Astrocyte of the hippocampus (primary cell): ENCODE results near the gene CCDC47.

Experiments
- DNase-seq: peaks from one replicate; pipeline ENCODE4 v3.0.0; 2011; ENCODE audit warnings: low read depth, low spot score

The CCDC47 gene

DNA sequence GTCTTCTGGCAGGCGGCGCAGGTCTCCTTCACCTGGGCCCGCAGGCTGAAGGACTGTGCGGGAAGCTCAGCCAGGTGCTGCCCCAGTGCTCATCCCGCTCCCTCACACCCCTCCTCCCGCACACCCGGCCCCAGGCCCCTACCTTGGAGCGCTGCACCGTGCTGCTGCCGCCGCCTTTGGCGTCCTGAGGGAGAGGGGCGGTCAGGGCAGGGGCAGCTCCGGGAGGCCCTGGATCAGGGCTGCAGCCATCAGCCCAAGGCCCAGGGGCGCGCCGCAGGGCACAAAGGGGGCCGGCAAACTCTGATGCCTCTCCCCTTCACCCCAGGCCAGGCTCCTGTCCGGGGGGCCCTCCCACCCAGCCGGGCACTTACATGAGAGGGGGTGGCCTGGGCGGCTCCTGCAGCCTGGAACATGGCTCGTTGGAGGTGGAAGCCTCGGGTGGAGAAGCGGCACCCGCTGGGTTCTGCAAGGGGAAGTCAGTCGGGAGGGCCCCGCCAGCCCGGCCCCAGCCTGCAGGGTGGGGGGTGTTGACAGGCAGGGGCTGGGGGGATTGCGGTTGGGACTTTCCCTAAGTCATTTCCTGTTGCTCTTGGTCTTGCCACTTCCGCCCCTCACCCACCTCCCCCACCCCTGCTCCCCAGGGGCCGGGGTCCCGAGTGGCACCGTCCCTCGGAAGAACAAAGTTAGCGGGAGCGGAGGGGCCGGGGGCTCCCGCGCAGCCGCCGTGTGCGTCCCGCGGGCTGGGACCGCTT is 74.3 kb downstream of the CCDC47 start:
- DNase-seq, result peak; percentile 66

DNA sequence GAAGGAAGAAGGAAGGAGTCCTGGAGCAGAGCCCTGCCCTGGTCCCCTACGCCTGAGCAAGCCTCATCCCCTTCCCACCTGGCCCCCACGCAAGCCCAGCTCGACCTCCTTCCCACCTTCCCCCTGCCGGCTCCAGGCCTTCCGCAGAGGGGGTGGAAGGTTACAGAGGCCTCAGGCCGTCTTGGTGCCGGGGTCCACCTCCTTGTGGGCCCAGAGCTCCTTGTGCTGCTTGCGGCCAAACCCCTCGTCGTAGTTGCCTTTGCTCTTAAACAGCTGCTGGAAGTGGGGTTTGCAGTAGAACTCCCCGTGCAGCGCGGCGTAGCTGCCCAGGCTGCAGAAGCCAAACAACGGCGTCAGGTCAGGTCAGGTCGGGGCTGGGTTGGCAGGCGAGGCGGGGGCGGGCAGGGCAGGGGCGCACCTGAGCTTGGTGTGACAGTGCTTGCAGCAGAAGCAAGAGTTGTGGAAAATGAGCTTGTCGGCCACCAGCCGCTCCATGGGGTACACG is 75.0 kb downstream of the CCDC47 start:
- DNase-seq, result no peak

DNA sequence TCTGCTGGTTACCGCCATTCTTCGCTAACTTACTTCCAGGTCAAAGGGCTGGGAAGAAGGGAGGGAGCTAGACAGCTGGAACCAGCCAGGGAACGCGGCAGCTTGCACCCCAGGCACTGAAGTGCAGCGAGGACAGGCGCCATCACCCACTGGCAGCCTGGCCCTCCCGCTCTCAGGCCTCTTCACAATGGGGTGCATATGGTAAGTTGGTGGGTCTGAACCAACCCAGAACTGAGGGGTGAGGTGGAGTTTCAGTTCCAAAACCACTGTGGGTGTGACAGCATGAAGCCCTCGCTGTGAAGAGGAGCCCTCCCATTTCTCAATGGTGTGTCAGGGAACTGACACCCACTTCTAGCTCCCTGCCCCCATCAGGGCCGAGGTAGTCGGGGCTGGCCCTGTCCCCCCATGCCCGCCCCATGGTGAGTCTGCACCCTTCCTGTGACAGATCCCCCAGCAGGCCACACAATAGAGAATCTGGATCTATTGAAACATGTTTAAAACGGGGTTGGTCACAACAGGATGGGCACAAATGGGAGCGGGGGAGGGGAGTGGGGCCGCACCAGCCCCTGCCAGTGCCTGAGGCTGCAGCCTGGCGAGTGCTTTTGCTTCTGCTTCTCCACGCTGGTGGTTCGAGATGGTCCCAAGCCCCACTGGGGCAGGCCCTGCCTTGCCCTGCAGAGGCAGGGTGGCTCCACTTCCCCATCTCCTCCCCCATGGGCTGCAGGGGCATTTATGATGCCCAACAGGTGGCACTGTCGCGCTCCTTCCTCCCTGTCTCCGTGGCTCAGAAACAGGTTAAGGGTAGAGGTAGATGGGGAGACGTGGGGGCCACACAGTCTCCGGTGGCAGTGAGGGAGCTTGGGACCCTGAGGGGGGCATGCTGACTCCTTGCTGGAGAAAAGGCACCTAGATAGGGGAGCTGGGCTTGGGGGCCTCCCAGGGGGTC is 75.8 kb downstream of the CCDC47 start:
- DNase-seq, result peak; percentile 45

DNA sequence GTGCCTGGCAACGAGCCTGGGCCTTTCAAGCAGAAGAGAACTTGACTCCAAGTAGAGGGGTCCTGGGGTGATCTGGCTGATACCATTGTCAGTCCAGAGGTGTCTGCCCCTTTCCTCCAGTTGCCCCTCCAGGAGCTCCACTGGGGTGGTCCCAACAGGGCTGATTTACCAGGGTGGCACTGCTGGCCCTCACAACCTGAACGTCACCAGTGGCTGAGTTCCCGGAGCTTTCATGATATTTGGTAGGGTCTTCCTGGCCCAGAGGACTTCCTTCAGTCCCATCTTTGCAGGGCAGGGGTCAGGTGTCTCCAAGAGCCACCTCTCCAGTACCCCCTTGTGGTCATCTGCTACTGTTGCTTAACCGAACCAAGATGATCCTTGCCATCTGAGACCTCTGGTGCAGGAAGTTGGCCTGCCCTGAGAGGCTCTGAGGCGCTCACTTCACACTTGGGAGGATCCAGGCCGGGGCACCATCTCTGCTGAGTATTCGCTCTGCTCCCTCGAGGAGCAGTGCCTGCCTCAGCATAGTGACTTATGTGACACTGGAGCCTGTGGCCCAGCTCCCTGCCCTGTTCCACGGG is 76.9 kb downstream of the CCDC47 start:
- DNase-seq, result peak; percentile 60

DNA sequence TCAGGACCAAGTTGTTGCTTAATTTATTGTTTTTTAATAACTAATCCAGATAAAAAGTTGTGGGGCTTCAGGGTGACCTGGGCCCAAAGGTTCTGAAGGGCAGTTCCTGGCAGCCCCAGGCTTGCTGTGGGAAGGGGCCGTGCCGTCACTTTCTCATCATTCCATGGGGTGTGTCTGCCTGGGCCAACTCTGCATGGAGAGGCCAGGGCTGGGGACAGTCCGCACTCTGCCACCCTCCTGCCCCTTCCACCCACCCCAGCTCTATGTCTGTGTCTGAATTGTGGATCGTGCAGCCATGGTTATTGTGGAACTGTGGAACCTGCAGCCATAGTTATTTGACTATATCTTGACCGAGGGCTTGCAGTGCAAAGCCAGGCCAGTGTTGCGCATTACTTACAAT is 77.5 kb downstream of the CCDC47 start:
- DNase-seq, result no peak
